RWPE2 (cell line): Measurements from ENCODE around the gene RBM44.
A peak's percentile ranks its signal among the peaks of the same experiment; 100 is the strongest.

Source experiments
- ATAC-seq: fragments of 200-7000 bp; cut with Tn5 transposase; 3 replicates; pipeline ENCODE4 v1.9.1; 2021; ENCODE audit warnings: low read depth
- DNase-seq: peaks from one replicate; pipeline ENCODE4 v3.0.0-alpha.2; 2020; ENCODE audit warnings: low spot score
- H3K27ac ChIP-seq: fragments of 450-650 bp; 2 replicates; pipeline ENCODE4 v1.5.1; 2017; ENCODE audit warnings: mild to moderate bottlenecking; ENCODE audit not compliant: poor library complexity, severe bottlenecking
- H3K27me3 ChIP-seq: fragments of 250-450 bp; sonication (Bioruptor Pico); 2 replicates; pipeline ENCODE4 v1.5.1; 2021; ENCODE audit warnings: mild to moderate bottlenecking, moderate library complexity; ENCODE audit not compliant: insufficient read depth, poor library complexity, severe bottlenecking
- H3K36me3 ChIP-seq: fragments of 250-450 bp; sonication (Bioruptor Pico); 2 replicates; pipeline ENCODE4 v1.5.1; 2020; ENCODE audit warnings: low read depth, mild to moderate bottlenecking, moderate library complexity
- H3K4me1 ChIP-seq: fragments of 250-450 bp; sonication (Bioruptor Pico); 2 replicates; pipeline ENCODE4 v1.5.1; 2021; ENCODE audit warnings: mild to moderate bottlenecking, moderate library complexity; ENCODE audit not compliant: insufficient read depth, poor library complexity, severe bottlenecking
- H3K4me3 ChIP-seq: fragments of 250-450 bp; sonication (Bioruptor Pico); 2 replicates; pipeline ENCODE4 v1.5.1; 2021; ENCODE audit warnings: mild to moderate bottlenecking, moderate library complexity; ENCODE audit not compliant: severe bottlenecking
- H3K9me3 ChIP-seq: fragments of 250-450 bp; sonication (Bioruptor Pico); 2 replicates; pipeline ENCODE4 v1.5.1; 2021; ENCODE audit warnings: mild to moderate bottlenecking, moderate library complexity; ENCODE audit not compliant: severe bottlenecking
- CTCF ChIP-seq: fragments of 450-650 bp; IDR thresholded peaks from one replicate; pipeline ENCODE4 v1.5.1; 2017; ENCODE audit warnings: mild to moderate bottlenecking, moderate library complexity; ENCODE audit not compliant: poor library complexity, severe bottlenecking

RBM44 gene

DNA sequence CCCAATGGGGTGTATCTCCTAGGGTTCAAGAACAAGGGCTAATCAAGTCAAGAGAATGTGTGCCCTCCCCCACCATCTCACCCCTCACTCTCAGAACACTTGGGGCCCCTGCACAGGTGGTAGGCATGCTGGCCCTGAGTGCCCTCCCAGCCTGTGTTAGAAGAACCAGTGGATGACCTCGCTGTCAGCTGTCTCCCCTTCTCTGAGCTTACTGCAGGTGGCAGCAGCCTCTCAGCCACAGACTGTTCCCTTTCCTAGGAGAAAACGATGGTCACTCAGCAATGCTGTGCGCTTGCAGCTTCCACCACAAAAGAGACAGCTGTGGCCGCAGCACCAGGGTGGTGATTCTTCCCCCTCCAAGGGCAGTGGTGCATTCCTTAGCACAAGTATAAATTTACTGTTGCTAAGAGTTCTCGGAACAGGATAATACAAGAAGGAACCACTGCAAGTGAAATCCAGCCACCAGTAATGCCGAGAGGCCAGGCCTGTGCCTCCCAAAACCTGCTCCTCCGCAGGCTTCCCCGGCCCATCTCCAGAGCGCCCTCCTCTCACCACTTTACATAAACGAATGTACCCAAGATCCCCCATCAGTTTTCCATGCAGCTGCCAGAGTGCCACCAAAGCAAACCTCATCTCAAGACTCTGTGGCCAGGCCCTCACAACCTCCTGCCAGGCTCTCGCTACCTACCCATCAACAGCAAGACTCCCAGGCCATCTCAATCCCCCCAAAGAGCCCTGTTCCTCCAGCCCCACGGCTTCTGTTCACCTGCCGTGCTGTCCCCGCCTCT is 59.9 kb downstream of the RBM44 start:
- no peak overlapping the region for H3K27ac ChIP-seq
- no peak for DNase-seq
- ATAC-seq, result peak; percentile 91
- H3K9me3 ChIP-seq, result no peaks in the 10 kb centered on the region
- TF ChIP-seq CTCF, result peak; percentile 92
- H3K4me1 ChIP-seq, result peaks cover 3% of the 10 kb centered on the region
- no peaks in the 10 kb centered on the region for H3K36me3 ChIP-seq
- no peak overlapping the region for H3K4me3 ChIP-seq
- no peaks in the 10 kb centered on the region for H3K27me3 ChIP-seq

GRCh38 chr2:237859082-237859433 is 60.5 kb downstream of the RBM44 start:
- no peak for DNase-seq

GRCh38 chr2:237859533-237860272 is 61.1 kb downstream of the RBM44 start, which contains the start of gene RAMP1:
RAMP1 (plus strand) TSS chr2:237859623; CDS start chr2:237859676, 53 bp downstream.
- DNase-seq (no peak), ATAC-seq (peak; percentile 52)
- Histone ChIP-seq H3K4me1 (peaks cover 8% of the 10 kb centered on the region), H3K9me3 (no peaks in the 10 kb centered on the region), H3K27me3 (no peaks in the 10 kb centered on the region), H3K4me3 (peak within 1 kb of the TSS; percentile 25), H3K36me3 (no peaks in the 10 kb centered on the region), H3K27ac (no peak within 1 kb of the TSS)
- no peak for TF ChIP-seq CTCF

More at GRCh38 chr2:237859082-237859433, 60.5 kb downstream of the RBM44 start:
- no peak overlapping the region for H3K27ac ChIP-seq
- peaks cover 3% of the 10 kb centered on the region for H3K4me1 ChIP-seq
- no peaks in the 10 kb centered on the region for H3K9me3 ChIP-seq
- H3K27me3 ChIP-seq, result no peaks in the 10 kb centered on the region
- TF ChIP-seq CTCF, result no peak
- ATAC-seq, result no peak
- H3K36me3 ChIP-seq, result no peaks in the 10 kb centered on the region
- peak overlapping the region; percentile 25 for H3K4me3 ChIP-seq

DNA sequence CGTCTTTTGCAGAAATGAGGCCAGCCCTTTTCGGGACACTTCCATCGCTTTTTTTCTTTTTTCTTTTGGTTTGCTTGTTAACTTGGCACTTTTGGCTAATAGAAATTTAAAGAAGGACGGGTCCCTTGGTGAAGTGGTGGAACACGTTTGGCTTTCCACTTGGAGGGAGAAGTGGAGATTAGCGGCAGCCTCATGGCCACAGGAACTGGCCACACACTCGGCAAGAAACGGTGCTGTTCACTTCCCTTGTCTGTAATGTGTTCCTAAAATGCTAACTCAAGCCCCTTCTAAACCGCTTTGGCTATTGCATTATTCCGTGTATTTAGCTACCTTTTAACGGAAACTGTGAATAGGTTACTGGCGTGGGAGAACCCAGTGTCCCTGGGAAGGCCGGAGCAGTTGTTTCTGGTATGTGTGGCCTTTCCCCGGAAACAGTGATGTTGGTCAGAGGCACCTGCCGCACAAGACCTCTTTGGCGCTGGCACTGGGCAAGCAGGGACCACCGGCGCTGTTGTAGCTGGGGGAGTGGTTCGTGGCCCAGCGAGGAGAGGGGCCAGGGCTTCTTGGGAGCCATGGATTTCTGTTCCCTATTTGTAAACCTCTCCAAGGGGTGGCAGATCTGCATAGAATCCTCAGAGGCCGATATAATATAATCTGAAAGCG is 61.8 kb downstream of the RBM44 start:
- H3K4me1 ChIP-seq, result peaks cover 13% of the 10 kb centered on the region

More for the DNA sequence above, 61.8 kb downstream of the RBM44 start:
- ATAC-seq (no peak), DNase-seq (no peak)
- no peak overlapping the region for H3K4me3 ChIP-seq
- no peaks in the 10 kb centered on the region for H3K36me3 ChIP-seq
- H3K27me3 ChIP-seq, result no peaks in the 10 kb centered on the region
- H3K27ac ChIP-seq, result no peak overlapping the region
- TF ChIP-seq CTCF, result no peak
- H3K9me3 ChIP-seq, result no peaks in the 10 kb centered on the region
